HG03354 (cell line): Measurements from ENCODE around the gene LARGE1.

Experiments used
- ATAC-seq: cut with Tn5 transposase; IDR thresholded peaks from one replicate; pipeline ENCODE4 v1.9.1; 2021; ENCODE audit warnings: mild to moderate bottlenecking; ENCODE audit not compliant: unreplicated experiment, poor library complexity, severe bottlenecking

The LARGE1 gene

GRCh38 chr22:33789690-33790253 lies 130.5 kb downstream of the LARGE1 start:
- no peak for ATAC-seq

- no peak for ATAC-seq
Observed at GRCh38 chr22:33788927-33789326, 131.3 kb downstream of the LARGE1 start.

DNA sequence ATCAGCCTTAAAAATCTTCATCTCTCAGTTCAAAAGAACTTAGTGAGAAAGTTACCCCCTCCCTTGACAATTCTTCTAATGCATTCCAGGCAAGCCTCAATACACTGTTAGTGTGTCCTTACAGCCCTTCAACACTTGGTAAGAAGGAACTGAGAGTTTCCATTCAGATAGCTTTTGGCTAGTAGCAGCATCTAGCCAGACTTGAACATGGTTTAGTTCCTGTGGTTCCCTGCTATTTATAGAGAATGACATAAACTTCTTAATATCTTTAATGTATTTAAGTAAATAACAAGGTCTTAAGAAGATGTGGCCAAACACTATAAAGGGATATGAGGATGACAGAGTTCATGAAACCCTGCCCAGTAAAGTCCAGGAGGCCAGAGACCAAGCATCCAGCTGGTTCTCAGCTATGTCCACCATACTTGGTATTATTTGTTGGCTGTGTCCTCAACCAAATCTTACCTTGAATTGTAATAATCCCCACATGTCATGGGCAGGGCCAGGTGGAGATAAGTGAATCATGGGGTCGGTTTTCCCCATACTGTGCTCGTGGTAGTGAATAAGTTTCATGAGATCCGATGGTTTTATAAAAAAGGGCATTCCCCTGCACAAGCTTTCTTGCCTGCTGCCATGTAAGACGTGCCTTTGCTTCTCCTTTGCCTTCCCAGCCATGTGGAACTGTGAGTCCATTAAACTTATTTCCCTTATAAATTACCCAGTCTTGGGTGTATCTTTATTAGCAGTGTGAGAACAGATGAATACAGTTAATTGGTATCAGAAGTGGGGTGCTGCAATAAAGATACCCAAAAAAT lies 132.4 kb downstream of the LARGE1 start:
- no peak for ATAC-seq

DNA sequence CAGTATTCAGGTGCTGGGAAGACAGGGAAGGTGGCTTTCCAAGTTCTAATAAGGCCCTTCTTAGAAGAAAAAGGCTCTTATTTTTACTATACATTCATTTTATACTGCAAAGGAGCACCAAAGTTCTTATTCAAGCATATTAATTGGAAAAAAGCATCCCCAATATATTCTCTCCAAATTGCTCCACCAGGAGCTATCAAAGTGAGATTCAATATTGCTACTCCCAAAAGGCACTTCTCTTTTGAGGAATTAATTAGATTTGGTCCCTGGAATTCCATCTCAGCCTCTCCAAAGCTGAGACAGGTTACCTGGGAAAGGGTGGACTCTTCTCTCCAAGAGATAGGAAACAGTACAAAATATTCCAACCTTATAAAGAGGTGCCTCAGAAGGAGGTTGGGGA lies 134.1 kb downstream of the LARGE1 start:
- no peak for ATAC-seq

DNA sequence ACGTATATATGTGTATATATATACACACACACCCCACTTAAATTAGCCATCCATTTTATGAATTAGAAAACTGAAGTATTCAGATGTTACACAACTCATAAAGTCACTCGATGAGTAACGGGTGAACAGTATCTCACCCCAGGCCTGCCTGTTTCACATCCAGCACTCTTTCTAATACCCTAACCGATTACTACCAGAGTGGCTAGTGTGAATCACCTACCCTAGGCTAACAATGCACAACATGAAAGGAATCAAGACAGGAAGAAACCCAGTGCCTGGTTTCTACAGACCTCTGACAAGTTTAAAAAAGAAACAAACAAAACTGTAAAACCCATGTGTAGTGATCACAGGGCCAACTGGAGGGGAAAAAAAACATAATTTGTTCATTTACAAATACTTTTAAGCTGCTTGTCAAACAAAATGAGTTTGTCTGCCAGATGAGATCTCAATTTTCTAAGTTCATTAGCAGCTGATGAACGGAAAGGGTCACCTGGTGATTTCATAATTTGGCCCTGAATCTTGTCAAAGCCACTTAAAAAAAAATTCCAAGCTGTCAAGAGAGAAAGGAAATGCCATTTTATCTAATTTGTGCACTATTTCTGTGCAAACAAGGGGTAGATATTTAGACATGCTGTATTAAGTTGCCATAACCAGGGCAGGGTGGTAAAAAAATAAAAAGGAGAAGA lies 134.8 kb downstream of the LARGE1 start:
- ATAC-seq = no peak

DNA sequence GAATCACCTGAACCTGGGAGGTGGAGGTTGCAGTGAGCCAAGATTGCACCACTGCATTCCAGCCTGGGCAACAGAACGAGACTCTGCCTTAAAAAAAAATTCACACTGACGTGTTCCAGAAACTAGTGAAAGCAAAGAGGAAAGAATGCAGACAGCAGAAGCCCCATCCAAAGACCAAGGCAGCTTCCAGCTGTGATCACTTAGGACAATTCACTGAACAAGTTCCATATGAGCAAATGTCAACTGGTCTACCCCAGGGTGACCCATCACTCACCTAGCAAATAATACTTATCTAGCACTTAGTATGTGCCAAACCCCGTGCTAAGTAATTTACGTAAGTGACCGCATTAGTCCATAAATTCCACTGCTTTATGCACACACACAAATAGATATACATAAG lies 138.9 kb downstream of the LARGE1 start:
- ATAC-seq = no peak

GRCh38 chr22:33780531-33781136 lies 139.6 kb downstream of the LARGE1 start:
- ATAC-seq = no peak

DNA sequence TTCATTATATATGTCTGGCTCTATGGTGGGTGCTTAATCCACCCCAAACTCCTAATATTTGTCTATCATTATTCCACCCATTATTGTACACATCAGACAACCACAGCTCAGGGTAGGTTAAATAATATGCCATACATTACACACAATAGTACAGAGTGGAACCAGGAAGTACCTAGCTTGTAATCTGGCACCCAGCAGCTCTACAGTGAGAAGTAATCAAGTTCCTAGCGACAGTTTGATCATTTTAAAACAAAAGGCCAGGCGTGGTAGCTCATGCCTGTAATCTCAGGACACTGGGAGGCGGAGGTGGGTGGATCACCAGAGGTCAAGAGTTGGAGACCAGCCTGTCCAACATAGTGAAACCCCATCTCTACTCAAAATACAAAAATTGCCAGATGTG lies 141.0 kb downstream of the LARGE1 start:
- no peak for ATAC-seq

GRCh38 chr22:33776491-33776890 lies 143.8 kb downstream of the LARGE1 start:
- no peak for ATAC-seq

DNA sequence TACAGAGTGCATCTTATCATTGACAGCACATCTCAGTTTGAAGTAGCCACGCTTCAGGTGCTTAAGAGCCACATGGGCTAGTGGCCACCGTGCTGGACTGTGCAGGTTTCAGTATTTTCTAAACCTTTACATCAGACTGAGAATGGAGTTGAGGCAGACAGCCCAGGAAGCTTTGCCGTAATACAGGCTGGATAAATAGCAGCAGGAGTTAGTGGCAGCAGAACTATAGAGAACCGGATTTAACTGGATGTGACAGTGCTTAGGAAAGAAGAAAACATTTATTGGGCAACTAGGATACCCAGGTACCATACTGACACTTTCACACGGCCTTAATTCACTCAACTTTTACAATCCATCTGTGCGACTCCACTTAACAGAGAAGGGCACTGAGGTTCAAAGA lies 145.5 kb downstream of the LARGE1 start:
- ATAC-seq = no peak

DNA sequence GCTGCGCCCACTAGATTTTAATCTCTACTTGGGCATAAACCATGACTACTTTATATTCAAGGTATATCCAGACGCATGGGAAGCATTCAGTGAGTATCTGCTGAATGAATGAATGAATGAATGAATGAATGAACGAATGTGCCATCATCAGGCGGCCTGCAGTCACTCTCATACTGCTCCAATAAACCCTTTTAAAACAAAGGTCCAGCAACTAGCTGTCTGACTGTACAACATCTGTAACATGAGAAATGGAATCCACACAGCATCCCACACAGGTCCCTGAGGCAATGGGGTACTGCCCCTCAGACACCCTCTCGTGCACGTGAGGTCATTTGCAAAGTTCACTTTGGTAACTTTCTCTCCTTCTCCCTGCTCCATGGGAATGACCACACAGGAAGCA lies 147.5 kb downstream of the LARGE1 start:
- no peak for ATAC-seq

DNA sequence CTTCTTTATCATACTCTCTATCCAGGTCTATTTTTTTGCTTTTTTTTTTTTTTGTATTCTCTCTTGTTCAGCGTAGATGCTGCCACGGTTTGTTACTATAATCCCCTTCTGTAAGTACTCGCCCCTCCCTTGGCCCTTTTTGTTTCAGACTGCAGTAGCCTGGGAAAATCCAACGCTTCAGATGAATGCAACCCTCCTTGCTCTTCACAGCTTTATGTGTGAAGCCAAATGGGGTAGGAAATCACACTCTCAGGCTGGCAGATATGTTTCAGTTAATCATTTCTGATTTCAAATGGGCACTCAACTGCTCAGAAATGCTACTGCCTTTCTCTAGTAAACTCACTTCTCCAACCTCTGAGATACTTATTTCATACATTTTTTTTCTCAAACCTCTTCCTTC lies 149.1 kb downstream of the LARGE1 start:
- ATAC-seq = no peak

- ATAC-seq = no peak
Observed at GRCh38 chr22:33770723-33771122, 149.6 kb downstream of the LARGE1 start.

DNA sequence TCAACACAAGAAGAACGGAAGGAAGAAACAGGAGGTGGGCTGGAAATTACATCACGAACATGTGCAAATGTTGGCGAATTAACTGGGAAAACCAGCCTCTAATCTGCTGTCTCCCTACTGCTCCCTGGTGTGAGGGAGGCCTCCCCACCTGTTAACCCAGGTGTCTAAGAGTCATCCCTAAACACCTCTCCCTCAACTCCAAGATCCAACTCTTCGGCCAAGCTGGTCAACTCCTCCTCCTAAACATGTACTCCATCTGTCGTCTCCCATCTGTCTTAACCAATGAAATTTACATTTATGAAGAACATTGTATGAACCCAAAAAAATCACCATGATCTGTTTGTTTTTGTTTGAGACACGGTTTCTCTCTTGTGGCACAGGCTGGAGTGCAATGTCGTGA lies 154.2 kb downstream of the LARGE1 start:
- ATAC-seq = no peak

DNA sequence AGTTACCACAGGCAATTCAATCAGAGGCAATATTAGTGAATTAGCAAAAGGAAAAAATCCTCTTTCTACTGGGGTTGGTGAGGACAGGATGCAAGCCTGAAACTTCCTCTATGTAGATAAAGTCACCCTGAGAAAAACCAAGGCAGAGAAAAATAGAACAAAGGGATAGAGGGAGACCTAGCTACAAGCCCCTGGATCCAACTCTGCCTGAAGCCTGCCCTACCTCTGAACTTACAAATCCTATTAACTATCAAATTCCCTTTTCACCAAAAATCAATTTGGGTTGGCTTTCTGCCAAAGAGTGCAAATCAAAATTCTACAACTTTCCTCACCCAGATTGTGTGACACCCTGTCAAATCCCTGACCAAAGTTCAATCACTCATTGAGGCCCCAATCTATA lies 161.3 kb downstream of the LARGE1 start:
- ATAC-seq = no peak

DNA sequence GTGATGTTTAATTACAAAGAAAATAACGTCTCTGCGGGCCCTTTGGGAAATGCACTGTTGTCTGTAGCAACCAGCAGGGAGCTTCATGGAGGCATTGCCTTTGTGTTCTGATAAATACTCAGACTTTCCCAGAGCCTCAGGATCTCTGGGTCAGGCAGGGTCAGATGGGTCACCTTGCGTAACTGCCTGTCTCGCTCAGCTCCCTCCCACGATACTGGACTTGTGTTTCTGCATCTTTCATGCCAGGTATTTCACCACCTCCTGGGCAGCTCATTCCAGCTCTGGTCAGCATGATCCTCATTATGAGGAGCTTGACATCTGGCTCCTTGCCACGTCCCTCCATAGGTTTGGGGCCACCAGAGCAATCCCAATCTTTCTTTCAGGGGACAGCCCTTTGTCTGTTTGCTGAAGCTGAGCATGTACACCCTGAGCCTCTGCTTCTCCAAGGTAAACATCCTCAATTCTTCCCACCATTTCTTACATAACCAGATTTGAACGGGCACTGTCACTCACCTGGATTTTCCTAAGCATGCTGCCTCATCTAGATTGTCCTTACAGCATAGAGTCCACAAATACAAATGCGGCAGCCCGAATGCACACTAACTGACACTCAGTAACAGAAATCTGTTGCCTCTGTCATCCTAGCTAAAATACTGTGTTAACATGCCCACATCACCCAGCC lies 162.3 kb downstream of the LARGE1 start:
- no peak for ATAC-seq

DNA sequence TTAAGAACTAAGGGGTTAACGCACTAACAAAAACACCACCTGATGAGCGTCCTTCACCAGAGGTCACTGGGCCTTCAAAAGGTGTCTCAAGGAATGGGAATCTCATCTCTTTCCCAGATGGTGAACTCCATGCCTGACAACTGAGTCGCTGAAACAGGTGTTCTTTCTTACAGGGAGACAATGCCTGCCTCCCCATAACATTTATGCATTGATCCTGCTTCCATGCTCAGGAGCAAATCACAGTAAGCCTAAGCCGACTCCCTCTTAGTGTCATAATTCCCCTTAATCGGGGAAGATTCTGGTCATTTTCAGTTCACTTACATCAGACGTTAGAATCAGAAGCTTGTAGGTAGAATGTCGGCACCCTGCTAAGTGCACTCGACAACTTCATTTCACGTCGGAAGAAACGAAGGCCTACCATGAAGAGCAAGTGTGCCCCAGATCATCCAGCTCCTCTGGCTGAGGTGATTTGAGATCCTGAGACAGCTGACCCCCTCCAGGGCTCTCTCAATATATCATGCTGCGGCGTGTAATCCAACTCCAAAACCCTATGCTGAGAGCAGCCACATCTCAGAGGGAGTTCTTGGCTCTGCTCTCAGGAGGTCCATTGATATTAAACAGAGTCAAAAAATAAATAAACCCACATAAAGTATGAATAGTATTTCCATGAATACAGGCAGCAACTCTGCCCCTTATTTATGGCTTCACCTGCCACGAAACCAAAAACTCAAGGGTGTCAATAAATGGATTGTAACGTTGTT lies 163.1 kb downstream of the LARGE1 start:
- no peak for ATAC-seq

DNA sequence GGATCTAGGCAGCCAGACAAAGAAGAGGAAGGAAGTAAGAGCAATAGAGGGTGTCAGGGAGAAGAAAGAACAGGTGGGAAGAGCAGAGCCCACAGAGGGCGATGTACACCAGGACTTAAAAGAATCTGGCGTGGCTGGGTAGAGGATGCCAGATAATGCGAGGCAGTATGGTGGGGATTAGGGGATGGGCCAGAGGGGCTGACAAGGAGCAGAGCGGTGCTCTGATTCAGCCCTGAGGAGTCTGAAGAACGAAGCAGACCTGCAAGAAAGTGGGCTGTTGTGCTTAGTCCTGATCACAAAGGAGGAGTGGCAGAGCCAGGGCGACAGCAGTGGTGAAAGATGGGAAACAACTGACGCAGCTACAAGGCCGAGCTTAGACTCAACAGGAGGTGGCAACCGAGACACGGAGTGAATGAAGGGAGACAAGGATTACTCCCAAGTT lies 163.7 kb downstream of the LARGE1 start:
- ATAC-seq = no peak

- ATAC-seq = no peak
Observed at GRCh38 chr22:33748714-33749113, 171.6 kb downstream of the LARGE1 start.
